NCI-H2227 (cell line): ENCODE data around the gene ZC2HC1B.
"Not testable (repeated sequence)": the region's sequence is repeated elsewhere in the genome, so short reads cannot be mapped to it uniquely, and the experiment has no call there.

Source experiments
- DNase-seq: peaks from one replicate; lab custom pipeline; 2025; ENCODE audit not compliant: unreplicated experiment; lab: John Stamatoyannopoulos, UW

ZC2HC1B gene, protein sequence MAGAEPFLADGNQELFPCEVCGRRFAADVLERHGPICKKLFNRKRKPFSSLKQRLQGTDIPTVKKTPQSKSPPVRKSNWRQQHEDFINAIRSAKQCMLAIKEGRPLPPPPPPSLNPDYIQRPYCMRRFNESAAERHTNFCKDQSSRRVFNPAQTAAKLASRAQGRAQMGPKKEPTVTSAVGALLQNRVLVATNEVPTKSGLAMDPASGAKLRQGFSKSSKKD

DNA sequence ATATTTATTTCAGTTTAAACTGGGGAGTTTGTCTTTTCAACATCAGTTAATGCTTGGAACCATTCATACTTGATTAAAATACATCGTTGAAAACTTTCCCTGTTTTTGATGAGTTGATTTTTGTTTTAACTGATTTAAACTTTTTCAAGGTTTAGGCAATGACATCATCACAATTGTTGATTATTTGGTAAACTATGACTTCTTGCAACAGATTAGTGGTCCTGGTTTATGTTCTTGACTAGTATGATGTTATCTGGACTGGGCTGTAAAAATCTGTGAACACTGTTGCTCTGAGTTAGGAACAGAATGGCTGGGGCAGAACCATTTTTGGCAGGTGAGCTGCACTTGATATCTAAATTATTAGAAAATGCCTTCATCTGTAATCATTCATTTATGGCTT lies at the start of gene ZC2HC1B:
TSS of gene ZC2HC1B (plus strand) at position 241 of the 400 bp plus-strand sequence. CDS start at position 307, 66 bp downstream.
- no peak for DNase-seq

DNA sequence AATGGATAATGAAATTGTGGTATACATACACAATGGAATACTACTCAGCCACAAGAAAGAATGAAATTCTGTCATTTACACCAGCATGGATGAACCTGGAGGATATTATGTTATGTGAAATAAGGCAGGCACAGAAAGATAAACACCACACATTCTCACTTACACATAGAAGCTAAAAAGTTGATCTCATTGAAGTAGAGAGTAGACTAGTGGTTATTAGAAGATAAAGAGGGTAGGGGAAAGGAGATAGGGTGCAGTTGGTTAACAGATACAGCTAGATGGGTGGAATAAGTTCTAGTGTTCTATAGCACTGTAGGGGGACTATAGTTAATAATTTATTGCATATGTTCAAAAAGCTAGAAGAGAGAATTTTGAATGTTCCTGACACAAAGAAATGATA lies 46.7 kb upstream of the ZC2HC1B start:
- DNase-seq = no peak

DNA sequence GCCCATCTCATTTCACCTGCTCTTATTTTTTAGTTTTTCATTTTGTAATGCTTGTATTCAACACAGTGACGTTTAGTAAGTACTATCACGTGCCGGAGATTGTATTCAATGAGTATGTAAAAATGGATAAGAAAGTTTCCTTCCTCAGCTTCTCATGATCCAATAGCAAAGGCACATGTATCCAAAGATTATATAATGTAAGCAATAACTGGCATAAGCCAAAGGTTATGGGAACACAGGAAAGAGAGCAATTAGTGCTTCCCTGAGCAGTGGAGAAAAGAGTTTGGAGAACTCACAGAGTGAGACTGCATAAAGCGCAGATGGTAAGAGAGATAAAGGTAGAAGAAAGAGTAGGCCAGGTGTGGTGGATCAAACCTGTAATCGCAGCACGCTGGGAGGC lies 42.9 kb upstream of the ZC2HC1B start:
- no peak for DNase-seq

DNA sequence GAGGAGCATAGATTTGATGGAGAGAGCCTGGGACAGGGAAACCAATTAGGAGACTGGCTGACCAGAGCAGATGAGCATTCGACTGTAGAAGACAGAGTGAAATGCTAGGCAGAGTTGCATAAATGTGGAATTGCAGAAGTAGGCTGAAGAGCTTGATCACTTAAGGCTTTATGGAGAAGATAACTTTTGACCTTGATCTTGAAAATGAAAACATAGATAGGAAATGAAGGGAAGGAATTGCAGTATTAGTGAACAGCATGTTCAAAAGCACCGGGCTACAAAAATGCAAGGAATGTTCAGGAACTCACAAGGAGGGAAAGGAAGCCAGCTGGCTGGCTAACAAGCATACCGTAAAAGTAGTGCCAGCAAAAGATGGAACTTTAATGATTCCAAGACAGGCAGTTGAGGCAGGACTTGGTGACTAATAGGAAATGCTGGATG lies 41.7 kb upstream of the ZC2HC1B start:
- no peak for DNase-seq

DNA sequence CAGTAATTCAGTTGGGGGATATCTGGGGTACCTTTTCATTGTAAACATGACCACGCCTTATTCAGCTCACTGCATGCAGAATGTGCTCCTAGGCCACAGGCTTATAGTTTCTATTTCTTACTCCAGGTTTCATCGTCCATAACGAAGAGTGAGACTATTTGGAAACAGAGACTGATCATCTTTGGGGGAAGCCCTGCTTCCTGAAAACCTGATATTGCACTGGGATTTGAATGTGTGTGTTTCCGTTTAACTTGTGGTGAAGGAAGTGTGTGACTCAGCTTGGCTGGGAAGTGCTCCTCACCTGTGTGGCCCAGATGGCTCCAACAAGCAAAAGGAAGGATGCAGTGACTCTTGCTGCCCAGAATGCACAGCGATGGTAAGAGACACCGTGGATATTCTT lies 40.7 kb upstream of the ZC2HC1B start:
- no peak for DNase-seq

DNA sequence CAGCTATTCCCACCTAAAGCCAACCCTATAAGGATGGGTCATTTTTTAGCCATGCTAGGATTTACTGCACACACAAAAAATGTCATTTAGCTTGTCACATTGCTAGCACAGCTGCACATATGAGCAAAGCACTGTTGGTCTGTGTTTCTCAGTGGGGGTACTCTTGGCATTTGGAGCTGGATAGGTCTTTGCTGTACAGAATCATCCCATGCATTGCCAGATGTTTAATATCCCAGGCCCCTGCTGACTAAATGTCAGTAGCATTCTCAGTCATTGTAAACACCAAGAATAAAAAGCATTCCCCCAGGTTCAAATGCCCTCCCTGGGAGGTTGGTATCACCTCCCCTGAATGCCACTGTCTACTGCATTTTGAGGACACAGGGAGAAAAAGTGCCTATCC lies 35.7 kb upstream of the ZC2HC1B start:
- no peak for DNase-seq

DNA sequence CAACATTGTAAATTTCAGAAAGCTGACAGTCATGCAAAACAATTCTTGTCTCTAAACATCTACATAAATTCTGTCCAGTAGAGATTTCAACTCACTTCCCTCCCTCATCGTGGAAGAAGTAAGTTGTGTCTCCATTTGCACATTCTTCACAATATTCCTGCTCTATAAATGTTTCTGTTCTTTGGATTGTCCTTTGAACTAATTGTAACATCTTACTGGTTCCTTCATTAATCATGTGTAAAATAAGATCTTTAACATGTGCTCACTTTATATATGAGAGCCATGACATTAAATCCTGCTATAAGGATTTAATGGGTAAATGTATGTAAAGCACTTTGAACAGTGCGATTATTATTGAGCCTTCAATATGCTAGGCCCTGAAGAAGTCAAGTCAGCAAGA lies 28.1 kb upstream of the ZC2HC1B start:
- no peak for DNase-seq

DNA sequence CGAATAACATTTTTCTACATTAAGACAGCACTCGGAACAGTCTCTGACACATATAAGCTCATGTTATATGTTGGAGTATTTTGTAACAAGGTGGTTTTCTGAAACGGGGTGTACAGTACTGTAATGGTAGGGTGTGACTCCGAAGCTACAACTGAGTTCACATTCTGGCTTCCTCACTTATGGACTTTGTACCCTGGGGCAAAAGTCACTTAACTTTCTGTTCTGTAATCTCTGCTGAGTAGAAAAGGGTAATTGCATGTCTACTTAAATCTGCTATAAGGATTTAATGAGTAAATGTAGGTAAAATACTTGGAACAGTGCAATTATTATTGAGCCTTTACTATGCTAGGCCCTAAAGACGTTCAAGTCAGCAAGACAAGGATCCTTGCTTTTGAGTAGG lies 25.9 kb upstream of the ZC2HC1B start:
- DNase-seq = no peak

DNA sequence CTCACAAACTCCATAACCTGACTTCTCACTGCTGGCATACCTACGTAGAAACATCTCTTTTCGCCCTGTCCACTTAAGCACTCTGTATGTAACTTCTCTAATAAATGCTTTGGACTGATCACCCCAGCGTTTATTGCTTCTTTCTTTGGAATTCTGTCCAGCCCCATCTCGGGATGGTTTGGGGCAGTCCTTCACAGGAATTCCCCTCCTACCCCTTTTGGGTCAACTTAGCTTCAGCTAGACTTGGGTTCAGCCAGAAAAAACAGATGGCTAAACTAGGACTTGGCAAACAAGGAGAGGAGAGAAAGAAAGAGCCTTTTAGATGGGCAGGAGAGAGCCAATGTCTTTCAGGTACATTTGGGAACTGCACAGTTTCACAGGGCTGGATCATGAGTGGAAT lies 25.1 kb upstream of the ZC2HC1B start:
- no peak for DNase-seq

DNA sequence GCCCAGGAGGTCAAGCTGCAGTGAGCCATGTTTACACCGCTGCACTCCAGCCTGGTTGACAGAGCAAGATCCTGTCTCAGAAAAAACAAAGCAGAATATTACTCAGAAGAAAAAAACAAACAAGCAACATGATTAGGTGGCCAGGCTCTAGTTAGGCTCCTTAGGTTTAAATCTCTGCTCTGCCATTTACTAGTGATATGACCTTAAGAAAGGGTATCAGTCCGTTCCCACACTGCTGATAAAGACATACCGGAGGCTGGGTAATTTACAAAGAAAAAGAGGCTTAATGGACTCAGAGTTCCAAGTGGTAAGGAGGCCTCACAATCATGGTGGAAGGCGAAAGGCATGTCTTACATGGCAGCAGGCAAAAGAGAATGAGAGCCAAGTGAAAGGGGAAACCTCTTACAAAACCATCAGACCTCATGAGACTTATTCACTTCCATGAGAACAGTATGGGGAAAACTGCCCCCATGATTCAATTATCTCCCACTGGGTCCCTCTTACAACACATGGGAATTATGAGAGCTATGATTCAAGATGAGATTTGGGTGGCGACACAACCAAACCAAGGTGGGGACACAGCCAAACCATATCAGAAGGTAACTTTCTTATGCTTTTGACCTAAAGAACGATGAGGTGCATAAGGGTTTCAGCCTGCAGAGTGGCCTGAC lies 23.5 kb upstream of the ZC2HC1B start:
- no peak for DNase-seq

DNA sequence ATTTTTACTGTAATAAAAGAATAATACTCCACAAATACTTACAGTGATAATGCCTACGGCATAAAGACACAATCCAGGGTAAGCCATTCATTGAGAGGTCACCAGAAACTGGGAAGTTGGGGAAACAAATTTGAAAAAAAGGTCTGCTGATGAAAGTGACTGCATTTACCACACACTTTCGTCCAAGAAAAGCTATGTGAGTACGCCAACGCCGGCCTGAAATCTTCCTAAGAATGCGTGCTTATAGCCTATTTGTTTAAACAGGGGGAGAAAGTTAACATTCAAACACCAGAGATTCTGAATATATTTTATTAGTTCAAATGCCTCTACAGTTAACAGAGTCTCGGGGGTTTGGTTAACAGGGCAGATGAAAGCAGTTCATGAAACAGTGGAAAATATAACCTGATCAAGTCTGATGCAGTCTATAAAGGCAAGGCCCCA lies 21.8 kb upstream of the ZC2HC1B start:
- DNase-seq = no peak

DNA sequence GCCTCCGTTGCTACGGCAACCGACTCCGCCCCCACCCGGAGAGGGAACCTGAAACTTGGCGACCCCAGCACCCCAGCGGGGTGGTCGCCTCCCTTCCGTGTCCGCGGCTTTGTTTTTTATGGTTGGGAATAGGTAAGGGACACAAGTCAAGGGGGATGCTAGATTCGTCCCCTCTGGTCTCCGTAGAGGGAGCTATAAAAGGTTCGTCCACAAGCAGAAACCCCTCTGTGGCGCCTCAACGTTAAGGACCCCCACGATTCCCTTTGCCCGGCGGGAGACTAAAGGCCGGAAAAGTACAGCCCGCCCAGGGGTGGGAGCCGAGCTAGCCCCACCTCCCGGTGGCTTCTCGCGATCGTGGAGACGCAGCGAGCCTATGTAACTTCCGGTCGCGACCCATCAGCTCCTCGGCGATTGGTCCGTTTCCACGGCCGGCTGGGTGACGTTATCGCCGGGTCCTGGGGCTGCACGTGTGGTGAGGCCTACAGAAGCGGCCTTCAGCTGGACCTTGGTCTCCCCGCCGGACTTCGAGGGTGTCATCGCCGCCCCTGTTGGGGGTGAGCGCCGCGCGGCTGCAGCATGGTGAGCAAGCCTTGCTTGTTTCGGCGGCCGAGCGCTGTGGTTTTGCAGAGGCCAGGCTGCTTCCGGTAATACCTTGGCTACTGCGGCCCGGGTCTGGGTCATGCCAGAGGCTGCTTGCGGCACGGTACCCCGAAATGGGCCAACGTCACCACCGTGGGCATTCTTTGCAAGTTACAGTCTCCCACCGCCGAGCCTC lies 21.2 kb upstream of the ZC2HC1B start, which contains the start of gene LTV1:
TSS of gene LTV1 (plus strand) at position 437 of the 775 bp plus-strand sequence. CDS start at position 577, 140 bp downstream.
- peak; percentile 96 for DNase-seq

DNA sequence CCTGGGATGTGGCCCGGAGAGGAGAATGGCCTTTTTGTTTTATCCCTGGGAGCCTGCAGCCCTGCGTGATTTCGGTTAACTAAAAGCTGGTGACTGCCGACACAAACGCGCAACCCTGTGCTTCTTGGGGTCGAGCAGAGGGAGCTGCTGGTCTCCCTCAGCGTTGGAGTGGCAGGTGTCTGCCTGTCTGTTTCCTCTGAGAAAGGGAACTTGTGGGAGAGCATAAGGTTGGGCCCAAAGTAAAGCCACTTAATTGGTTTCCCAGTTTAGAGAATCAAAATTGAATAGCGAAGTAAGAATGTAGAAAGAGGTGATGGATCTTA lies 20.6 kb upstream of the ZC2HC1B start:
- no peak for DNase-seq

DNA sequence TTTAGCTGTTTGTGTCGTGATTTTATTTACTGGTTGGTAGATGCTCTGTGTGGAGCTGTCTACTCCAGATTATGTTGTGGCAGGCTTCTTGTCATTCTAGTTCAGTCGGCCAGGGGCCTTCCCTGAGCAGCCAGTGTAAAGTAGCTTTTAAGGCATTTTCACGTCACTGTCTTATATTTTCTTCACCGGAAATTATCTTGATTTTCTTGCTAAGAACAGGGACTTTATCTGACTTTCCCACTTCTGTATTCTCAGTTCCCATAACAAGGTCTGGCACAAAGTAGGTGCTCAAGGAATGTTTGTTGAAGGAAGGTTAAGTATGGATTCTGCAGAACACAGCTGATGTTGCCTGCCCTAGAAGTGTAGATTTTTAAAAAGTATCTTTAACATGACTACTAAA lies 20.3 kb upstream of the ZC2HC1B start:
- no peak for DNase-seq

DNA sequence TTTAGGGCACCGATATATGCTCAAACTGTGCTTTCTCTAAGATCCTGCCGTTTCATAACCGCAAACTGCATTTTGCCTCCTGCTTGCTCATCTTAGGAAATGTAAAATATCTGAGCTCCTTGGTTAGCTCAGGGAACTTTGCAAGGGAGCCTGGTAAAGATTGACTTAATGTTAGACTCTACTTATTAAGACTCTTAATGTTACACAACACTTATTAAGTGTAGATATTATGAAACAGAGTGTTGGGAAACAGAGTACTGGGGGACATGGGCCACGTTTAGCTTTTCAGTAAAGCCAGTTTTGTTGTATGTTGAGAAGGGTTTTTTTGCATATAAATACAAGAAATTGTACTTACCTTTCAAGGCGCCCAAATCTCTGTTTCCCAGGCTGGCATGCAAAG lies 19.2 kb upstream of the ZC2HC1B start:
- DNase-seq = no peak

DNA sequence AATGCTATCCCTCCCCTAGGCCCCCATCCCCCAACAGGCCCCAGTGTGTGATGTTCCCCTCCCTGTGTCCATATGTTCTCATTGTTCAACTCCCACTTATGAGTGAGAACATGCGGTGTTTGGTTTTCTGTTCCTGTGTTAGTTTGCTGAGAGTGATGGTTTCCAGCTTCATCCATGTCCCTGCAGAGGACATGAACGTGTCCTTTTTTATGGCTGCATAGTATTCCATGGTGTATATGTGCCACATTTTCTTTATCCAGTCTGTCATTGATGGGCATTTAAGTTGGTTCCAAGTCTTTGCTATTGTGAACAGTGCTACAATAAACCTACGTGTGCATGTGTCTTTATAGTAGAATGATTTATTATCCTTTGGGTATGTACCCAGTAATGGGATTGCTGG lies 12.6 kb upstream of the ZC2HC1B start:
- not testable (repeated sequence) for DNase-seq

DNA sequence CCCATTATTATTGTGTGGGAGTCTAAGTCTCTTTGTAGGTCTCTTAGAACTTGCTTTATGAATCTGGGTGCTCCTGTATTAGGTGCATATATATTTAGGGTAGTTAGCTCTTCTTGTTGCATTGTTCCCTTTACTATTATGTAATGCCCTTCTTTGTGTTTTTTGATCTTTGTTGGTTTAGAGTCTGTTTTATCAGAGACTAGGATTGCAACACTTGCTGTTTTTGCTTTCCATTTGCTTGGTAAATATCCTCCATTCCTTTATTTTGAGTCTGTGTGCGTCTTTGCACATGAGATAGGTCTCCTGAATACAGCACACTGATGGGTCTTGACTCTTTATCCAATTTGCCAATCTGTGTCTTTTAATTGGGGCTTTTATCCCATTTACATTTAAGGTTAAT lies 9.2 kb upstream of the ZC2HC1B start:
- not testable (repeated sequence) for DNase-seq

DNA sequence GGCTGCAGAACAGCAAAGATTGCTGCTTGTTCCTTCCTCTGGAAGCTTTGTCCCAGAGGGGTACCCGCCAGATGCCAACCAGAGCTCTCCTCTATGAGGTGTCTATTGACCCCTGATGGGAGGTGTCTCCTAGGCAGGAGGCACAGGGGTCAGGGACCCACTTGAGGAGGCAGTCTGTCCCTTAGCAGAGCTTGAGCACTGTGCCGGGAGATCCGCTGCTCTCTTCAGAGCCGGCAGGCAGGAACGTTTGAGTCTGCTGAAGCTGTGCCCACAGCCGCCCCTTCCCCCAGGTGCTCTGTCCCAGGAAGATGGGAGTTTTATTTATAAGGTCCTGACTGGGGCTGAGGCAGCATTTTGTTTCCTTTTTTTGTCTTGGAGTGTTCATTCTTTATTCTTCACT lies 7.5 kb upstream of the ZC2HC1B start:
- DNase-seq = not testable (repeated sequence)

DNA sequence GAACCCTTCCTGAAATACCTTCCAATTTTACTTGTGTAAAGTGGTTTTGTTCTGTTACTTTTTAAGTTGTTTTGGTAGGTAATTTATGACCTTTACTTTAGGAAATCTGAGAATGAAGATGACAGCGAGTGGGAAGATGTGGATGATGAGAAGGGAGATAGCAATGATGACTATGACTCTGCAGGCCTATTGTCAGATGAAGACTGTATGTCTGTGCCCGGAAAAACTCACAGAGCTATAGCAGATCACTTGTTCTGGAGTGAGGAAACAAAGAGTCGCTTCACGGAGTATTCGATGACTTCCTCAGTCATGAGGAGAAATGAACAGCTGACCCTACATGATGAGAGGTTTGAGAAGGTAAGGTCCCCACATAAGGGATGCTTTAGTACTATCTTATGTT lies 6.6 kb upstream of the ZC2HC1B start:
- no peak for DNase-seq

DNA sequence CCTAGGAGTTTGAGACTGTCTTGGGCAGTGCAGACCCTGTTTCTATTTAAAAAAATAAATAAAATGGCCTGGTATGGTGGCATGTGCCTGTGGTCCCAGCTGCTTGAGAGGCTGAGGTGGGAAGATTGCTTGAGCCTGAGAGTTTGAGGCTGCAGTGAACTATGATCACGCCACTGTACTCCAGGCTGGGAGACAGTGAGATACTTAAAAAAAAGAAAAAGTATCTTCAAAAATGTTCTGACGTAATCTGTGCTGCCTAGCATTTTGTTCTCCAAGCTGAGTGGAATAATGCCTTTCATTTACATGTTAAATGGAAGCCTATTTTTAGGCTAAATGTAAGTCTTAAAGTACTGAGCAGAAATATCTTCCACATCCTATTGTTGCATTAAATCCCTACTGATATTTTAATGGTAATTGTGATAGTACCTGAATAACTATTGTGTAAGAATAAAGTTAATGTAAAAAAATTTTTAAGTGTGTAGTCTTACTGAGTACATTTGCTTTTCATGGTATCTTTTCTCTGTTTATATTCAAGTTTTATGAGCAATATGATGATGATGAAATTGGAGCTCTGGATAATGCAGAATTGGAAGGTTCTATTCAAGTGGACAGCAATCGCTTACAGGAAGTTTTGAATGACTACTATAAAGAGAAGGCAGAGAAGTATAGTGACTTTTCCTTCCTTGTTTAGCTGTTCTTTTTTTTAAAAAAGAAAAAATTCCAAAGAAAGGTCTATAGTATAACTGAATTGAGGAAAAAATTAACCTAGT lies 4.2 kb upstream of the ZC2HC1B start:
- no peak for DNase-seq

DNA sequence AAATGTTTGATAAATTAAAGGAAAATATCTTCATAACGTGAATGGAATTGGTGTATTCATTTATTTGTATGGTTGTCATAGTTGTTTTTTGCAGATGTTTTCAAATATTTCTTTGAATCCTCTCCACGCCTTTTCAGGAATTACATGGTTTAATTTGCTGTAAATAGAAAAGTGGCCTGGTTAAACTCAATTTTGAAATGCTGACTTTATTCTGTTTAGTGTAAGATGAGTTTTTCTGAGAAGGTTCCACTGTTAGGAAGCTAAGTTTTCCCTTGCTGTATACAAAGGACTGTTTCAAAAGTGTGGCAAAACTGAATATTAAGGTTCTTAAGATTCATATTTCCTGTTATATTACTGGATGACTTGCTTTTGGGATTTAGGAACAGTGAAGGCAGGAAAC lies 503 bp upstream of the ZC2HC1B start:
- DNase-seq = no peak
